Osteoblast (primary cell): Measurements from ENCODE around the gene VEGFD. TPM values are rescaled to one million over a fixed set of nuclear protein-coding genes. Genes with fewer than 3 reads are reported as not detected.

Experiments used
- DNase-seq: peaks from one replicate; pipeline ENCODE4 v3.0.0; 2011; ENCODE audit warnings: low spot score, mixed read lengths; ENCODE audit not compliant: insufficient read length; ENCODE audit errors: missing footprints
- H2AFZ ChIP-seq: 2 replicates; pipeline ENCODE4 v1.6.0; 2011; ENCODE audit warnings: mild to moderate bottlenecking, low read length
- H3K27ac ChIP-seq: 2 replicates; pipeline ENCODE4 v1.5.1; 2011; ENCODE audit warnings: mild to moderate bottlenecking, low read depth, low read length, moderate library complexity
- H3K27me3 ChIP-seq: 2 replicates; pipeline ENCODE4 v1.6.0; 2012; ENCODE audit warnings: mild to moderate bottlenecking, control low read depth, inconsistent platforms, low read length, moderate library complexity; ENCODE audit not compliant: insufficient read depth
- H3K36me3 ChIP-seq: 2 replicates; pipeline ENCODE4 v1.5.1; 2011; ENCODE audit warnings: mild to moderate bottlenecking, low read length, control low read depth, moderate library complexity; ENCODE audit not compliant: insufficient read depth
- H3K4me1 ChIP-seq: 2 replicates; pipeline ENCODE4 v1.5.1; 2011; ENCODE audit warnings: mild to moderate bottlenecking, low read length, control low read depth, moderate library complexity; ENCODE audit not compliant: insufficient read depth
- H3K4me2 ChIP-seq: 2 replicates; pipeline ENCODE4 v1.6.0; 2011; ENCODE audit warnings: mild to moderate bottlenecking, low read length; ENCODE audit not compliant: insufficient read depth
- H3K4me3 ChIP-seq: fragments of 200-600 bp; sonication (generic); 3 replicates; pipeline ENCODE4 v1.5.1; 2012; ENCODE audit warnings: mild to moderate bottlenecking, low read length, inconsistent platforms; ENCODE audit not compliant: insufficient read depth
- H3K79me2 ChIP-seq: 2 replicates; pipeline ENCODE4 v1.6.0; 2012; ENCODE audit warnings: mild to moderate bottlenecking, low read length, control low read depth, inconsistent platforms; ENCODE audit not compliant: insufficient read depth
- H3K9me3 ChIP-seq: 2 replicates; pipeline ENCODE4 v1.5.1; 2011; ENCODE audit warnings: low read depth, low read length, control low read depth
- H4K20me1 ChIP-seq: 2 replicates; pipeline ENCODE4 v1.6.0; 2012; ENCODE audit warnings: mild to moderate bottlenecking, low read length, control low read depth; ENCODE audit not compliant: insufficient read depth
- total RNA-seq: library from RNA; depleted of rRNA; stranded (reverse); fragments of >200 nt; gene quantifications from 2 replicates; pipeline ENCODE4 v1.2.3, GENCODE V29; 2012
- TF ChIP-seq, protein P1 (sequence below): IDR thresholded peaks from 2 replicates; pipeline ENCODE4 v1.5.1; 2011; ENCODE audit warnings: mild to moderate bottlenecking, low read depth, low read length, moderate library complexity; ENCODE audit errors: extremely low read depth

The VEGFD gene
- total RNA-seq, 1 donor = 0.36 TPM

DNA sequence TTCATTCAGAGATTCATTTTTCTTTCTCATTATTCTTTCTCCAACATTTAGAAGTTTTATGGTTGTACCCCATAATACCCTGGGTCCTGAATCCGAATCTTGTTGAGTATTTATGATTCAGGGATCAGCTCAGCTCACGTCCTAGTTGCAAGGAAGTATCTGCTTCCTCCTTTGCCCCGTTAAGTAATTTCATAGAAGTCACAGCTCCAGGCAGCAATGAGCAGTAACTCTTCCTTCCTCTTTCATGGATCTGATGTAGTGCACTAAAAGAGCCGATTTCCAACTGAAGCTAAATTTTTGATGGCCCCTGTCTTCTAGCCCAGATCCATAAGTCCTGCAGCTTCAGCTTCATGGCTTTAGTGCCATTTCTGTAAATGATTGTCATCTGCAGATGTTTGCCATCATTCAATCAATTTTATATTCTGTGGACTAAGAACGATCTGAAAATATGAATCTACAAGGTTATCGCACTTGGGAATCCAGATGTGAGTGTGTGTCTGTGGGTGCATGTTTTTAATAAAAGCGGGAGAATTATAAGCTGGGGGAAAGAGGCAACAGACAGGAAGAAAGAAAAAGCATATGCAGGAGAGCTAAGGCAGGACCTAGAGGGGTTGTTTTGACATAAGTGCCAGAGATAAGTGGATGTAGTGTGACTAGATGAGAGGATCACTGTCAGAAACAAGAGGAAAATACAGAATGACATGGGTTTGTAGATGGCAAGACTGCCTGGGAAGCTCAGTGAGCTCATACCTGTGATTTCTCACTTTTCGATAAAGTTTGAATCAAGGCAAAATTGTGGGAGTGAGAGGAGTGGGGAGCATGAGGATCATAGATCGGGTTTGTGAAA is 17.5 kb downstream of the VEGFD start:
- H2AFZ ChIP-seq = no peak overlapping the region
- H3K79me2 ChIP-seq = no peaks in the 10 kb centered on the region
- H3K9me3 ChIP-seq = no peaks in the 10 kb centered on the region
- no peaks in the 10 kb centered on the region for H4K20me1 ChIP-seq
- H3K4me3 ChIP-seq = no peak overlapping the region
- no peak for DNase-seq
- H3K4me1 ChIP-seq = no peaks in the 10 kb centered on the region
- no peak overlapping the region for H3K4me2 ChIP-seq
- H3K27me3 ChIP-seq = no peaks in the 10 kb centered on the region
- TF ChIP-seq, protein P1, sequence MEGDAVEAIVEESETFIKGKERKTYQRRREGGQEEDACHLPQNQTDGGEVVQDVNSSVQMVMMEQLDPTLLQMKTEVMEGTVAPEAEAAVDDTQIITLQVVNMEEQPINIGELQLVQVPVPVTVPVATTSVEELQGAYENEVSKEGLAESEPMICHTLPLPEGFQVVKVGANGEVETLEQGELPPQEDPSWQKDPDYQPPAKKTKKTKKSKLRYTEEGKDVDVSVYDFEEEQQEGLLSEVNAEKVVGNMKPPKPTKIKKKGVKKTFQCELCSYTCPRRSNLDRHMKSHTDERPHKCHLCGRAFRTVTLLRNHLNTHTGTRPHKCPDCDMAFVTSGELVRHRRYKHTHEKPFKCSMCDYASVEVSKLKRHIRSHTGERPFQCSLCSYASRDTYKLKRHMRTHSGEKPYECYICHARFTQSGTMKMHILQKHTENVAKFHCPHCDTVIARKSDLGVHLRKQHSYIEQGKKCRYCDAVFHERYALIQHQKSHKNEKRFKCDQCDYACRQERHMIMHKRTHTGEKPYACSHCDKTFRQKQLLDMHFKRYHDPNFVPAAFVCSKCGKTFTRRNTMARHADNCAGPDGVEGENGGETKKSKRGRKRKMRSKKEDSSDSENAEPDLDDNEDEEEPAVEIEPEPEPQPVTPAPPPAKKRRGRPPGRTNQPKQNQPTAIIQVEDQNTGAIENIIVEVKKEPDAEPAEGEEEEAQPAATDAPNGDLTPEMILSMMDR = no peak
- H3K36me3 ChIP-seq = no peaks in the 10 kb centered on the region
- H3K27ac ChIP-seq = no peak overlapping the region

DNA sequence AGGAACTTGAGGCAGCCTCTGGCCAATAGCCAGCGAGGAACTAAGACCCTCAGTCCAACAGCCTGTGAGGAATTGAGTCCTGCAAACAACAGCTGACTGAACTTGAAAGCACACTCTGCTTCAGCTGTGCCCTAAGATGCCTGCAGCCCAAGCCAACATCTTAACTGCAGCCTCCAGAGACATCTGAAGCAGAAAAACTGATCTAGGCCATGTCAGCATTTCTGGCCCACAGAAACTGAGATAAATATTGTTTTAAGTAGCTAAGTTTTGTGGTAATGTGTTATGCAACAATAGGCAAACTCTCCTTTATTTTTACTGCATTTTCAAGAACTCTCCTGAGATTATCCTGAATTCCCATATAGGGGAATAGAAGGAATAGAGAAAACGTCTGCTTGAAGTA is 24.5 kb downstream of the VEGFD start:
- Histone ChIP-seq H3K27me3 (no peaks in the 10 kb centered on the region), H4K20me1 (no peaks in the 10 kb centered on the region), H3K9me3 (no peaks in the 10 kb centered on the region), H3K79me2 (no peaks in the 10 kb centered on the region), H3K27ac (no peak overlapping the region), H3K36me3 (no peaks in the 10 kb centered on the region), H3K4me3 (no peak overlapping the region), H3K4me1 (no peaks in the 10 kb centered on the region), H3K4me2 (no peak overlapping the region), H2AFZ (no peak overlapping the region)
- DNase-seq = no peak
- TF ChIP-seq, protein P1 = no peak

DNA sequence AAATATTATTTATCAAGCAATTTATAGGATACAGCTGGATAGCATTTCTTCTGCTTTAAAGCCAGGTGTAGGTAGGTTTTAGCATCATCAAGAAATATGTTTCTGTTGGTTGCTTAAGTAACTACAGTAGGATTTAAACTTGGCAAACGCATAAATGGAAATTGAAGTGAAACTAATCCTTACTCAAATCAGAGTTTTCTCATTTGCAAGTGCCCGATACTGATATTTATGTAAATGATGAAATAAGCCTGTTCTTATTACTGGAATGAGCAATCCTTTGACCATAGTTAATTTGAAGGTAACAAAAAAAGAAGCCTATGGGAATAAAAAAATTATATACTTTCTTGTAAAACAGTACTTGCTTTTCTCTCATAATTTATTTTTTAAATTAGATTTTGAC is 25.7 kb downstream of the VEGFD start:
- TF ChIP-seq, protein P1 = no peak
- Histone ChIP-seq H4K20me1 (no peaks in the 10 kb centered on the region), H3K27me3 (no peaks in the 10 kb centered on the region), H3K4me2 (no peak overlapping the region), H3K4me3 (no peak overlapping the region), H3K4me1 (no peaks in the 10 kb centered on the region), H3K27ac (no peak overlapping the region), H3K9me3 (no peaks in the 10 kb centered on the region), H2AFZ (no peak overlapping the region), H3K36me3 (no peaks in the 10 kb centered on the region), H3K79me2 (no peaks in the 10 kb centered on the region)
- DNase-seq = no peak

DNA sequence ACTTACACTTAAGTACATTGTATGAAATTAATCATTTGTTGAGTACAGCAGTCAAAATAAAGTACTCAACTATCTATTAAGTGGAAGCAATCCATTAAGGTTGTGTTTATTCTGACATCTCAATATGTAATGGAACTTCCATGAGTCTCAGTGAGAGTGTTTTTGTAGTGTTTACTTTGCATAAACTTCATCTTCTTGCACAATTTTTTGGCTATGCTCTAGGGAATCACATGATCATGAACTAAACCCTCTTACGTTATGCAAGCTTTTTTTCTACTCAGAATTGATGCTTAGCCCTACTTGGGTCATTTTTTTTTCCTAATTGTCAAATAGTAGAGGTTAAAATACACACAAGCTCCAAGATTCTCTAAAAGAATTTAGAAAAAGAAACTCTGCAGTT is 27.8 kb downstream of the VEGFD start:
- H3K4me2 ChIP-seq = no peak overlapping the region
- TF ChIP-seq, protein P1 = no peak
- H3K36me3 ChIP-seq = no peaks in the 10 kb centered on the region
- H3K4me1 ChIP-seq = no peaks in the 10 kb centered on the region
- DNase-seq = no peak
- H3K4me3 ChIP-seq = no peak overlapping the region
- H3K27me3 ChIP-seq = no peaks in the 10 kb centered on the region
- no peak overlapping the region for H3K27ac ChIP-seq
- H2AFZ ChIP-seq = no peak overlapping the region
- no peaks in the 10 kb centered on the region for H3K79me2 ChIP-seq
- no peaks in the 10 kb centered on the region for H4K20me1 ChIP-seq
- no peaks in the 10 kb centered on the region for H3K9me3 ChIP-seq
